OCI-LY1 (cell line): ENCODE measurements around the gene IL1F10.

ENCODE experiments used
- H2AFZ ChIP-seq: fragments of 200-600 bp; sonication (generic), shearing (Covaris generic); 2 replicates; pipeline ENCODE4 v1.6.0; 2014; ENCODE audit warnings: antibody characterized with exemption, mild to moderate bottlenecking, low read length
- H3F3A ChIP-seq: fragments of 200-600 bp; sonication (generic), shearing (Covaris generic); 2 replicates; pipeline ENCODE4 v1.6.0; 2014; ENCODE audit warnings: mild to moderate bottlenecking, antibody characterized with exemption, low read length, moderate library complexity; ENCODE audit not compliant: insufficient read depth
- H3K27ac ChIP-seq: fragments of 200-600 bp; sonication (generic); 2 replicates; pipeline ENCODE4 v1.5.1; 2014; ENCODE audit warnings: low read length, mixed run types, mild to moderate bottlenecking, low read depth; ENCODE audit not compliant: poor library complexity, severe bottlenecking
- H3K27me3 ChIP-seq: fragments of 200-600 bp; sonication (generic); 2 replicates; pipeline ENCODE4 v1.6.0; 2014; ENCODE audit warnings: antibody characterized with exemption, mild to moderate bottlenecking, low read length, moderate library complexity; ENCODE audit not compliant: insufficient read depth
- H3K36me3 ChIP-seq: fragments of 200-600 bp; sonication (generic); 2 replicates; pipeline ENCODE4 v1.6.1; 2014; ENCODE audit warnings: mild to moderate bottlenecking, antibody characterized with exemption, low read length, moderate library complexity, mixed read lengths; ENCODE audit not compliant: insufficient read depth
- H3K4me1 ChIP-seq: fragments of 200-600 bp; sonication (generic); 2 replicates; pipeline ENCODE4 v1.5.1; 2014; ENCODE audit warnings: mild to moderate bottlenecking, low read length, moderate library complexity; ENCODE audit not compliant: insufficient read depth, severe bottlenecking
- H3K4me2 ChIP-seq: fragments of 200-600 bp; sonication (generic), shearing (Covaris generic); 2 replicates; pipeline ENCODE4 v1.6.1; 2014; ENCODE audit warnings: low read length
- H3K4me3 ChIP-seq: fragments of 200-600 bp; sonication (generic); 2 replicates; pipeline ENCODE4 v1.5.1; 2014; ENCODE audit warnings: low read length, low read depth, mild to moderate bottlenecking, mixed read lengths; ENCODE audit not compliant: poor library complexity, severe bottlenecking
- H3K79me2 ChIP-seq: fragments of 200-600 bp; shearing (Covaris generic); 2 replicates; pipeline ENCODE4 v1.6.1; 2016; ENCODE audit warnings: mixed run types, low read length, mixed read lengths; ENCODE audit not compliant: insufficient read depth
- H3K9ac ChIP-seq: fragments of 200-600 bp; sonication (generic), shearing (Covaris generic); 2 replicates; pipeline ENCODE4 v1.6.1; 2014; ENCODE audit warnings: mild to moderate bottlenecking, low read length, mixed read lengths
- H3K9me2 ChIP-seq: fragments of 200-600 bp; sonication (generic), shearing (Covaris generic); 2 replicates; pipeline ENCODE4 v1.6.1; 2014; ENCODE audit warnings: low read depth, mild to moderate bottlenecking, low read length, mixed read lengths
- H3K9me3 ChIP-seq: fragments of 200-600 bp; shearing (Covaris generic); 2 replicates; pipeline ENCODE4 v1.6.1; 2014; ENCODE audit warnings: low read length, mixed read lengths
- H4K20me1 ChIP-seq: fragments of 200-600 bp; sonication (generic), shearing (Covaris generic); 2 replicates; pipeline ENCODE4 v1.6.0; 2016; ENCODE audit warnings: mild to moderate bottlenecking, low read length; ENCODE audit not compliant: insufficient read depth
- EZH2 ChIP-seq: fragments of 200-600 bp; sonication (generic), shearing (Covaris generic); IDR thresholded peaks from 2 replicates; pipeline ENCODE4 v1.8.0; 2017; ENCODE audit warnings: borderline replicate concordance, mixed run types, mild to moderate bottlenecking, antibody characterized with exemption, low read length, moderate library complexity, mixed read lengths
- TF ChIP-seq, protein P1 (sequence below): fragments of 200-600 bp; sonication (generic), shearing (Covaris generic); IDR thresholded peaks from 2 replicates; pipeline ENCODE4 v1.5.1; 2017; ENCODE audit warnings: mild to moderate bottlenecking, antibody characterized with exemption, low read length, moderate library complexity, mixed read lengths

The IL1F10 gene

DNA sequence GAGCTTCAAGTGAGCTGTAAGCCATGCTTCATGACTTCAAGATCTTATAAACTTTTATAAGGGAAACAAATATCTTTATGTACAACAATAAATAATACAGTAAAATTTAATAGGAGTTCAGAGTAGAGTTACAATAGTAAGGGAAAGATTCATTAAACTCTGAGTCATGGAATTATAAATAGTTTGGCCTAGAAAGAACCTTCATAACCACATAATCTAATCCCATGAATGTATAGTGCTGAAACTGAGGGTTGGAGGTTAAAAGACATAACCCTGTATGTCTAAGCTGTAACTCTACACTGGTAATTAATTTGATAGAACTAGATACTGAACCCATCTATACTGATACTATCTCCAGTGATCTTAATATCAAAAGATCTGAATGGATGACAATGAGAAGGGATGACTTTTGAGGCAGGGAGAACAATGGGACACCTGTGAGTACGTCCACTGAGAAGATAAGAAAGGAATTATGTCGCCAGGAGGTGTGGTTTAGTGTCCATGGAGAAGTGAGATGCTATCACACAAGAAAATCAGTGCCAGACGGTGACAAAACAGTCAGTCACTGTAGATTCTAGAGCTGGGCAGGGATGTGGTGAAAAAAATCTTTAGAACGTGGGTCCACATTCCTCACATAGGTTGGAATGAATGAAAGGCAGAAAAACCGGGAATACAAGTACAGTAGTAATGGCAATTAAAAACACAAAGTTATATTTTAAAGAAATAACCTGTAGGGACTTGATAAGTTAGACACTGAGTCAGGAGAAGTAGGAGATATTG lies 1.1 kb downstream of the IL1F10 start:
- H3K4me3 ChIP-seq: no peak overlapping the region
- no peaks in the 10 kb centered on the region; the same call in 1 of the 2 replicates for H3K27me3 ChIP-seq
- H4K20me1 ChIP-seq: no peaks in the 10 kb centered on the region
- no peak overlapping the region for H3K9ac ChIP-seq
- no peak overlapping the region for H3K27ac ChIP-seq
- H3F3A ChIP-seq: no peaks in the 10 kb centered on the region
- no peaks in the 10 kb centered on the region for H3K9me2 ChIP-seq
- H3K4me1 ChIP-seq: no peaks in the 10 kb centered on the region
- no peaks in the 10 kb centered on the region for H3K9me3 ChIP-seq
- H2AFZ ChIP-seq: no peak overlapping the region
- H3K79me2 ChIP-seq: no peaks in the 10 kb centered on the region
- H3K36me3 ChIP-seq: no peaks in the 10 kb centered on the region
- no peak overlapping the region for H3K4me2 ChIP-seq
- TF ChIP-seq, protein P1, sequence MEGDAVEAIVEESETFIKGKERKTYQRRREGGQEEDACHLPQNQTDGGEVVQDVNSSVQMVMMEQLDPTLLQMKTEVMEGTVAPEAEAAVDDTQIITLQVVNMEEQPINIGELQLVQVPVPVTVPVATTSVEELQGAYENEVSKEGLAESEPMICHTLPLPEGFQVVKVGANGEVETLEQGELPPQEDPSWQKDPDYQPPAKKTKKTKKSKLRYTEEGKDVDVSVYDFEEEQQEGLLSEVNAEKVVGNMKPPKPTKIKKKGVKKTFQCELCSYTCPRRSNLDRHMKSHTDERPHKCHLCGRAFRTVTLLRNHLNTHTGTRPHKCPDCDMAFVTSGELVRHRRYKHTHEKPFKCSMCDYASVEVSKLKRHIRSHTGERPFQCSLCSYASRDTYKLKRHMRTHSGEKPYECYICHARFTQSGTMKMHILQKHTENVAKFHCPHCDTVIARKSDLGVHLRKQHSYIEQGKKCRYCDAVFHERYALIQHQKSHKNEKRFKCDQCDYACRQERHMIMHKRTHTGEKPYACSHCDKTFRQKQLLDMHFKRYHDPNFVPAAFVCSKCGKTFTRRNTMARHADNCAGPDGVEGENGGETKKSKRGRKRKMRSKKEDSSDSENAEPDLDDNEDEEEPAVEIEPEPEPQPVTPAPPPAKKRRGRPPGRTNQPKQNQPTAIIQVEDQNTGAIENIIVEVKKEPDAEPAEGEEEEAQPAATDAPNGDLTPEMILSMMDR: no peak
- TF ChIP-seq EZH2: no peak

DNA sequence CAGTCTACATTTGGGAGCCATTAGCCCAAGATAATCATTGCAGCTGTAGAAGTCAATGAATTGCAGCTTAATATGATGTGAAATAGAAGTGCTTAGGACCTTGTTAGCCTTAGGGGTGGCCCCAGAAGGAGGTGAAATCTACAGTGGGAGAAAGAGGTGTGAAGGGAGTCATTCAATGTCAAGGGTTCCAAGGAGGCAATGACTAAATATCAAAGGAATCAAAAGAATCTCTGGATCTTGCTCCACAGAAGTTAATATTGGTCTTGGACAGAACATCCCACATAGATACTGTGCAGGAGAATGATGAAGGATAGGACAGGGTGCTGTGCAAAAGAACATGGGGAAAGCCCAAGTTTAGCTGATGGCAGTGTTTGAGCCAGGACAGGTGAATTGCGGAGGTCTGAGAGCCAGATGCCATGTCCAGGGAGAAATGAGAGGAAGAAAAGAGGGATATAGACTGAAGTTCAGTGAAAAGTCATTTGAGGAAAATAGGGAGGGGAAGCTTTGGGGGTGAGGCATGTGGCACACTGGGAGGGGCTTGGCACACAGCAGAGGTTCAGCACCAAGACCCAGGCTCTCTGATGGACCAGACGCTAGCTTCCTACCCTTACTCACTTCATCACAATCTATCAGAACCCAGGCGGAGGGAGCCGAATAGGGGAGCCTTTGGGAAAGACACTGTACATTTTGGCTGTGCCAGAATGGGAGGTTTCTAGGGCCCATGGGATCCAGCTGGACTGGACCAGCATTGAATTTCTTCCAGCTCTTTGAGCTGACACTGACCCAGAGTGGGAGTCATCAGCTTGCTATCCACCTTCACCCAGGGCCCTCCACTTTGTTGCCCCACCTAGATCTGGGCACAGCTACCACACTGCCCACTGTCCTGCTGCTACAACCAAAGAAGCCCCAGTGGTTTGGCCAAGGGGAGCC lies 2.2 kb downstream of the IL1F10 start:
- Histone ChIP-seq H3K79me2 (no peaks in the 10 kb centered on the region), H3F3A (no peaks in the 10 kb centered on the region), H3K4me1 (no peaks in the 10 kb centered on the region), H2AFZ (no peak overlapping the region), H3K9me3 (no peaks in the 10 kb centered on the region), H3K36me3 (no peaks in the 10 kb centered on the region), H3K9me2 (no peaks in the 10 kb centered on the region), H3K27me3 (no peaks in the 10 kb centered on the region; the same call in 1 of the 2 replicates), H4K20me1 (no peaks in the 10 kb centered on the region), H3K27ac (no peak overlapping the region), H3K4me3 (no peak overlapping the region), H3K4me2 (no peak overlapping the region), H3K9ac (no peak overlapping the region)
- TF ChIP-seq, protein P1: no peak

DNA sequence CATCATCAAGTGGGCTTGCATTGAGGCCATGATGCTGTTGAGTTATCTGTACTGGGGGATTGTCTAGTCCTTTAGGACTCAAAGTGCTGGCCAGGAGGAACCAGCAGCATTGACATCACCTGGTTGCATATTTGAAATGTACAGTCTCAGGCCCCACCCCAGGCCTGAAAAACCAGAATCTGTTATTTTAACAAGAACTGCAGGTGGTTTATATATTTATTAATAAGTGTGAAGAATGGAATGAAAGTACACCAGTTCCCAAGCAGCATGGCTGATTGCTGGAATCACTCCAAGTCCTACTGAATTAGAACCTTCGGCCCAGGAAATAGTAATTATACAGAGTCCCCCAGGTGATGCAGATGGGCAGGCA lies 2.8 kb downstream of the IL1F10 start:
- Histone ChIP-seq H4K20me1 (no peaks in the 10 kb centered on the region), H3K9me2 (no peaks in the 10 kb centered on the region), H3K27ac (no peak overlapping the region), H2AFZ (no peak overlapping the region), H3K4me1 (no peaks in the 10 kb centered on the region), H3K79me2 (no peaks in the 10 kb centered on the region), H3K4me2 (no peak overlapping the region), H3K27me3 (no peaks in the 10 kb centered on the region; the same call in 1 of the 2 replicates), H3K9ac (no peak overlapping the region), H3F3A (no peaks in the 10 kb centered on the region), H3K9me3 (no peaks in the 10 kb centered on the region), H3K36me3 (no peaks in the 10 kb centered on the region), H3K4me3 (no peak overlapping the region)
- no peak for TF ChIP-seq EZH2
- TF ChIP-seq, protein P1: no peak
